Measurements from ENCODE around the gene PARVG. TPM values are rescaled to one million over a fixed set of nuclear protein-coding genes. Genes with fewer than 3 reads are reported as not detected.

Gene PARVG
- total RNA-seq, 1 experiment from 2014 or later: 0.23 TPM

DNA sequence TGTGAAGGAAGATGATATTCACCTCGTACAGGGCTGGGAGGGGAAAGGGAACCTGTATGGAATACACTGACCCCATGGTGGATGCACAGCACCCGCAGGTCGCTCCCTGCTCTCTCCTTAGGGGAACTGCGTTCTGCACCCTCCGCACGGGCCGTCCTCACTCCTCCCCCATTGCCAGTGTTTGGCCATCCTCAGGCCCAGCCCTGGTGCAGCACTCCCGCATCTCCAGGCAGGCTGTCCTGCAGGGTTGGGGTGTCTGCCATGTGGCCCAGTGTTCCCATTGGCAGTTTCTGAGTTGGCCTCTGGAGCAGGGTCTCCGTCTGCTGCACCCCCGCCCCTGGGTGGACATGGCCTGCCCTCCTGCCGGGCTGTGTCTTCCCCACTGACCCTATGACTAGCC, 19.1 kb upstream of the PARVG start:
- BruUV-seq (replicated peaks): no TSS peak
- CTCF ChIA-PET: no interaction called here
- H3K4me3 Mint-ChIP-seq (ENCODE audit: unreplicated experiment): no peak overlapping the region

DNA sequence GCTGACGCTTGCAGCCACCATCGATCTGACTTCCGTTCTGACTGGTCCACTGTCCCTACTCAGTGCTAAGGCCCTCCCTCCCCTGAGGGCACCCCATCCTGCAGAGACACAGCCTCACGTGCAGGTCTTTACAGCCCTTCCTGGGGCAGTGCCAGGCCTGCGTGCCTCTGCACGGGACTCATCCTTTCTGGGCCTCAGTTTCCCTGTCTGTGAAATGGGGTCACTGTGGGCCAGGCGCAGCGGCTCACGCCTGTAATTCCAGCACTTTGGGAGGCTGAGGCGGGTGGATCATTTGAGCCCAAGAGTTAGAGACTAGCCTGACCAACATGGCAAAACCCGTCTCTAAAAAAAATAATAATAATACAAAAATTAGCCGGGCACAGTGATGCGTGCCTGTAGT, 17.8 kb upstream of the PARVG start:
- ChIA-PET POLR2A (no interaction called here), CTCF (no interaction called here)
- H3K4me3 Mint-ChIP-seq (ENCODE audit: unreplicated experiment): no peak overlapping the region
- intact Hi-C loops (cut with micrococcal nuclease): no loop called here
- TF ChIP-seq, protein P1, sequence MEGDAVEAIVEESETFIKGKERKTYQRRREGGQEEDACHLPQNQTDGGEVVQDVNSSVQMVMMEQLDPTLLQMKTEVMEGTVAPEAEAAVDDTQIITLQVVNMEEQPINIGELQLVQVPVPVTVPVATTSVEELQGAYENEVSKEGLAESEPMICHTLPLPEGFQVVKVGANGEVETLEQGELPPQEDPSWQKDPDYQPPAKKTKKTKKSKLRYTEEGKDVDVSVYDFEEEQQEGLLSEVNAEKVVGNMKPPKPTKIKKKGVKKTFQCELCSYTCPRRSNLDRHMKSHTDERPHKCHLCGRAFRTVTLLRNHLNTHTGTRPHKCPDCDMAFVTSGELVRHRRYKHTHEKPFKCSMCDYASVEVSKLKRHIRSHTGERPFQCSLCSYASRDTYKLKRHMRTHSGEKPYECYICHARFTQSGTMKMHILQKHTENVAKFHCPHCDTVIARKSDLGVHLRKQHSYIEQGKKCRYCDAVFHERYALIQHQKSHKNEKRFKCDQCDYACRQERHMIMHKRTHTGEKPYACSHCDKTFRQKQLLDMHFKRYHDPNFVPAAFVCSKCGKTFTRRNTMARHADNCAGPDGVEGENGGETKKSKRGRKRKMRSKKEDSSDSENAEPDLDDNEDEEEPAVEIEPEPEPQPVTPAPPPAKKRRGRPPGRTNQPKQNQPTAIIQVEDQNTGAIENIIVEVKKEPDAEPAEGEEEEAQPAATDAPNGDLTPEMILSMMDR (IDR thresholded peaks at IDR 0.05; ENCODE audit: unreplicated experiment): no peak
- no peak for DNase-seq (ENCODE audit: unreplicated experiment)
- no peaks in the 10 kb centered on the region for H3K9me3 Mint-ChIP-seq (ENCODE audit: unreplicated experiment)
- H3K36me3 Mint-ChIP-seq (ENCODE audit: insufficient read depth, unreplicated experiment): peaks cover 7% of the 10 kb centered on the region
- no peaks in the 10 kb centered on the region for H3K27me3 Mint-ChIP-seq (ENCODE audit: insufficient read depth, unreplicated experiment)
- H3K27ac Mint-ChIP-seq (ENCODE audit: low read depth, unreplicated experiment): no peak overlapping the region
- BruUV-seq (replicated peaks): no TSS peak
- no peaks in the 10 kb centered on the region for H3K4me1 Mint-ChIP-seq (ENCODE audit: insufficient read depth, unreplicated experiment)

More for the DNA sequence above, 19.1 kb upstream of the PARVG start:
- peaks cover 7% of the 10 kb centered on the region for H3K36me3 Mint-ChIP-seq (ENCODE audit: insufficient read depth, unreplicated experiment)
- H3K9me3 Mint-ChIP-seq (ENCODE audit: unreplicated experiment): no peaks in the 10 kb centered on the region
- TF ChIP-seq, protein P1 (IDR thresholded peaks at IDR 0.05; ENCODE audit: unreplicated experiment): no peak
- no peak for DNase-seq (ENCODE audit: unreplicated experiment)
- no peaks in the 10 kb centered on the region for H3K27me3 Mint-ChIP-seq (ENCODE audit: insufficient read depth, unreplicated experiment)
- no peak overlapping the region for H3K27ac Mint-ChIP-seq (ENCODE audit: low read depth, unreplicated experiment)
- POLR2A ChIA-PET: no interaction called here
- intact Hi-C loops (cut with micrococcal nuclease): no loop called here
- H3K4me1 Mint-ChIP-seq (ENCODE audit: insufficient read depth, unreplicated experiment): no peaks in the 10 kb centered on the region

DNA sequence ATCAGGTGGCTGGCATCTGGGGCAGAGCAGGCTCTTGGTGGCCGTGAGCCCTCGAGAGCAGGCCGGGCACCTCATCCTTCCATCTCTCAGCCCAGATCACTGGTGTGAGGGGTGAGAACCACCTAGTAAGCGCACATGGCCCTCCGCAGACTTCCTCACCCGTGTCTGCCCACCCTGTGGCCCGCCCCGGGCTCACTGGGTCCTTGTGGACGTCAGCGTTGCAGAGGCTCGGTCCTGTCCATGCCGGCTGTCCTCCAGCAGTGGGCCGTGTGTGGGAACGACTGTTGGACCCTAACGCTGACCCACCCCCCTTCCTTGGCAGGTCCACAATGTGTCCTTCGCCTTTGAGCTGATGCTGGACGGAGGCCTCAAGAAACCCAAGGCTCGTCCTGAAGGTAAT, 17.2 kb upstream of the PARVG start:
- BruUV-seq (replicated peaks): no TSS peak
- H3K4me3 Mint-ChIP-seq (ENCODE audit: unreplicated experiment): no peak overlapping the region
- CTCF ChIA-PET: no interaction called here
- no peaks in the 10 kb centered on the region for H3K27me3 Mint-ChIP-seq (ENCODE audit: insufficient read depth, unreplicated experiment)
- POLR2A ChIA-PET: no interaction called here
- TF ChIP-seq, protein P1 (IDR thresholded peaks at IDR 0.05; ENCODE audit: unreplicated experiment): no peak
- DNase-seq (ENCODE audit: unreplicated experiment): no peak
- no peaks in the 10 kb centered on the region for H3K4me1 Mint-ChIP-seq (ENCODE audit: insufficient read depth, unreplicated experiment)
- intact Hi-C loops (cut with micrococcal nuclease): no loop called here
- H3K9me3 Mint-ChIP-seq (ENCODE audit: unreplicated experiment): no peaks in the 10 kb centered on the region
- peaks cover 2% of the 10 kb centered on the region for H3K36me3 Mint-ChIP-seq (ENCODE audit: insufficient read depth, unreplicated experiment)
- H3K27ac Mint-ChIP-seq (ENCODE audit: low read depth, unreplicated experiment): no peak overlapping the region

DNA sequence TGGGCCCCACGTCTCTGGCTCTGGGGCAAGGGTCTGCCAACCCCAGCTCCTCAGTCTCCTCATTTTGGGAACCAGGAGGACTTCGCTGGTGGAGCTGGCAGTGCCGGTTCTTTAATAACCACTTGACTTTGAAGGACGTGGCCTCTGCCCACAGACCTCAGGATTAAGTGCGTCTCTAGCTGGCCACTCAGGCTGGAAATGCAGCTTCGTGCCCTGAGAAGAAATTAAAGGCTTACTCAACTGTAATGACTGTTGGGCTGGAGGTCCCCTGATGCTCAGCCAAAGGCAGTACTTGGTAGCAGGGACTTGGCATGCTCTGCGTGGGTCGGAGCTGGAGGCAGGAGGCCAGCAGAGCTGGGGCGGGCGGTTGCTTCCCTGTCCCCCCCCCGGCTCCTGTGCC, 16.7 kb upstream of the PARVG start:
- POLR2A ChIA-PET: no interaction called here
- TF ChIP-seq, protein P1 (IDR thresholded peaks at IDR 0.05; ENCODE audit: unreplicated experiment): no peak

More for the DNA sequence above, 16.7 kb upstream of the PARVG start:
- no peaks in the 10 kb centered on the region for H3K4me1 Mint-ChIP-seq (ENCODE audit: insufficient read depth, unreplicated experiment)
- intact Hi-C loops (cut with micrococcal nuclease): no loop called here
- H3K27me3 Mint-ChIP-seq (ENCODE audit: insufficient read depth, unreplicated experiment): no peaks in the 10 kb centered on the region
- CTCF ChIA-PET: no interaction called here
- H3K9me3 Mint-ChIP-seq (ENCODE audit: unreplicated experiment): no peaks in the 10 kb centered on the region
- no peaks in the 10 kb centered on the region for H3K36me3 Mint-ChIP-seq (ENCODE audit: insufficient read depth, unreplicated experiment)
- DNase-seq (ENCODE audit: unreplicated experiment): no peak
- BruUV-seq (replicated peaks): no TSS peak
- H3K4me3 Mint-ChIP-seq (ENCODE audit: unreplicated experiment): no peak overlapping the region
- no peak overlapping the region for H3K27ac Mint-ChIP-seq (ENCODE audit: low read depth, unreplicated experiment)

All from MCF 10A (cell line).